Fibroblast of mammary gland (primary cell): ENCODE measurements around the gene NT5C3A.

ENCODE experiments used
- DNase-seq: peaks from one replicate; pipeline ENCODE4 v3.0.0-alpha.2; 2010; ENCODE audit warnings: low read depth
- H3K4me3 ChIP-seq: 2 replicates; pipeline ENCODE4 v1.5.1; 2011; ENCODE audit warnings: low read depth, mild to moderate bottlenecking, low read length, moderate library complexity; ENCODE audit not compliant: control insufficient read depth
- CTCF ChIP-seq: conservative IDR thresholded peaks from 2 replicates; pipeline ENCODE4 v1.5.1; 2011; ENCODE audit warnings: low read depth, low read length, inconsistent platforms; ENCODE audit not compliant: control insufficient read depth, insufficient read depth

NT5C3A gene

GRCh38 chr7:33062023-33062781 lies at the start of gene NT5C3A:
TSS of gene NT5C3A (minus strand) at chr7:33062776. CDS start at chr7:33062705, 71 bp downstream.
- peak; percentile 31 for DNase-seq

GRCh38 chr7:33111614-33112013 lies 49.0 kb upstream of the NT5C3A start:
- DNase-seq, result no peak
- H3K4me3 ChIP-seq, result no peak overlapping the region
- TF ChIP-seq CTCF, result no peak

More at GRCh38 chr7:33062023-33062781, at the start of gene NT5C3A:
- H3K4me3 ChIP-seq, result peak within 1 kb of the TSS; percentile 87
- TF ChIP-seq CTCF, result no peak

- DNase-seq, result peak; percentile 58
- no peak for TF ChIP-seq CTCF
- peak overlapping the region; percentile 57 for H3K4me3 ChIP-seq
These were observed 47.2 kb upstream of the NT5C3A start for GRCh38 chr7:33109758-33110238.

- peak; percentile 30 for DNase-seq
- TF ChIP-seq CTCF, result no peak
- peak within 1 kb of the TSS; percentile 85 for H3K4me3 ChIP-seq
These were observed 46.6 kb upstream of the NT5C3A start, which contains the start of gene RP9 for GRCh38 chr7:33109005-33109757. TSS of gene RP9 (minus strand) at chr7:33109404. CDS start at chr7:33109372, 32 bp downstream.

- H3K4me3 ChIP-seq, result peak overlapping the region; percentile 85
- no peak for TF ChIP-seq CTCF
- DNase-seq, result peak; percentile 40
These were observed 46.0 kb upstream of the NT5C3A start for GRCh38 chr7:33108554-33109004.

GRCh38 chr7:33107136-33108066 lies 44.8 kb upstream of the NT5C3A start:
- H3K4me3 ChIP-seq, result peak overlapping the region; percentile 85
- TF ChIP-seq CTCF, result peak; percentile 47
- peak; percentile 56 for DNase-seq
